Prostate gland (tissue), 2 donors: ENCODE measurements around the gene DHCR7. TPM values are rescaled to one million over a fixed set of nuclear protein-coding genes. Genes with fewer than 3 reads are reported as not detected.

Experiments
- DNase-seq: peaks from one replicate; pipeline ENCODE4 v3.0.0-alpha.2; 2019; ENCODE audit warnings: low spot score
- H3K27ac ChIP-seq, 2 donors: fragments of 200-600 bp; sonication (generic); 2 replicates each; pipeline ENCODE4 v1.5.1; 2017 to 2019
- H3K27me3 ChIP-seq: fragments of 200-600 bp; sonication (generic); replicated peaks from 2 replicates; pipeline ENCODE4 v1.5.1; 2019; ENCODE audit not compliant: insufficient read depth
- H3K36me3 ChIP-seq, 2 donors: fragments of 200-600 bp; sonication (generic); 1 replicate in 1 of 2; 2 replicates in 1 of 2; pipeline versions ENCODE4 v1.5.1 to v1.8.1; 2017 to 2019
- H3K4me1 ChIP-seq: fragments of 200-600 bp; sonication (generic); replicated peaks from 2 replicates; pipeline ENCODE4 v1.5.1; 2019
- H3K4me3 ChIP-seq, 2 donors: fragments of 200-600 bp; sonication (generic); 2 replicates each; pipeline ENCODE4 v1.5.1; 2017 to 2019
- H3K9me3 ChIP-seq: fragments of 200-600 bp; sonication (generic); 2 replicates; pipeline ENCODE4 v1.5.1; 2017
- CTCF ChIP-seq, 4 experiments: fragments of 200-600 bp in 2 of 4; fragments of 450-650 bp in 2 of 4; sonication (generic) in 2 of 4; IDR thresholded peaks; 1 replicate in 3 of 4; 2 replicates in 1 of 4; pipeline ENCODE4 v1.5.1; 2016 to 2019; ENCODE audit warnings: antibody characterized with exemption in 4 of 4, mild to moderate bottlenecking in 2 of 4, moderate library complexity in 2 of 4
- POLR2A ChIP-seq: fragments of 450-650 bp; IDR thresholded peaks from one replicate; pipeline ENCODE4 v1.6.1; 2016; ENCODE audit warnings: antibody characterized with exemption, mild to moderate bottlenecking
- POLR2AphosphoS5 ChIP-seq: sonication (generic); formaldehyde crosslinking; IDR thresholded peaks from one replicate; pipeline ENCODE4 v1.6.1; 2017; ENCODE audit warnings: antibody characterized with exemption
- WGBS: methylation state at CpG from one replicate; pipeline ENCODE4 v1.1.5; 2018; 5-methylcytosine and 5-hydroxymethylcytosine counted together
- intact Hi-C: fragments of 100-400 bp; cut with DNase I; formaldehyde crosslinking; loops from one replicate; pipeline ENCODE4 v1.14.2; 2022
- total RNA-seq, 2 donors: library from RNA; depleted of rRNA; stranded (reverse); fragments of >200 nt; gene quantifications; one replicate each; pipeline ENCODE4 v1.1.0, GENCODE V29; 2016

DHCR7 gene
- total RNA-seq, 2 donors from 2014 or later = 29.5 to 93.9 TPM

- WGBS = 100% methylated on average over 14 of the region's 14 CpGs
- Histone ChIP-seq H3K27me3 (no peaks in the 10 kb centered on the region), H3K27ac (no peak overlapping the region), H3K4me1 (no peaks in the 10 kb centered on the region), H3K9me3 (no peaks in the 10 kb centered on the region), H3K36me3 (peaks cover 0 to 13% of the 10 kb centered on the region in 2 donors), H3K4me3 (no peak overlapping the region)
- no peak for DNase-seq
- intact Hi-C loops = no loop called here
- TF ChIP-seq CTCF (IDR thresholded peaks at IDR 0.05) = no peak
- no peak for TF ChIP-seq POLR2AphosphoS5
- TF ChIP-seq POLR2A = no peak
Measured at GRCh38 chr11:71473793-71474080, 25.5 kb upstream of the DHCR7 start.

- WGBS = 95% methylated on average over 28 of the region's 33 CpGs
- Histone ChIP-seq H3K4me1 (no peaks in the 10 kb centered on the region), H3K9me3 (no peaks in the 10 kb centered on the region), H3K36me3 (peaks cover 0 to 13% of the 10 kb centered on the region in 2 donors), H3K27ac (no peak overlapping the region), H3K27me3 (no peaks in the 10 kb centered on the region), H3K4me3 (no peak overlapping the region)
- DNase-seq = no peak
- no peak for TF ChIP-seq POLR2AphosphoS5
- no peak for TF ChIP-seq CTCF (IDR thresholded peaks at IDR 0.05)
- no peak for TF ChIP-seq POLR2A
- intact Hi-C loops = no loop called here
Measured at GRCh38 chr11:71472941-71473792, 25.0 kb upstream of the DHCR7 start.

- Histone ChIP-seq H3K27me3 (no peaks in the 10 kb centered on the region), H3K4me3 (no peak overlapping the region), H3K9me3 (no peaks in the 10 kb centered on the region), H3K27ac (no peak overlapping the region), H3K36me3 (peaks cover 0 to 13% of the 10 kb centered on the region in 2 donors), H3K4me1 (no peaks in the 10 kb centered on the region)
- TF ChIP-seq POLR2AphosphoS5 (no peak), POLR2A (no peak), CTCF (IDR thresholded peaks at IDR 0.05) (no peak)
- DNase-seq = no peak
- WGBS = 86% methylated on average over 10 of the region's 10 CpGs
- intact Hi-C loops = no loop called here
Measured at GRCh38 chr11:71472357-71472885, 24.2 kb upstream of the DHCR7 start.

- 52% methylated on average over 6 of the region's 6 CpGs for WGBS
- no peaks in the 10 kb centered on the region for H3K27me3 ChIP-seq
- DNase-seq = no peak
- intact Hi-C loops = no loop called here
- H3K36me3 ChIP-seq = peaks cover 0 to 13% of the 10 kb centered on the region in 2 donors
- no peaks in the 10 kb centered on the region for H3K4me1 ChIP-seq
- TF ChIP-seq POLR2AphosphoS5 (no peak), CTCF (IDR thresholded peaks at IDR 0.05) (no peak), POLR2A (no peak)
- H3K9me3 ChIP-seq = no peaks in the 10 kb centered on the region
- no peak overlapping the region for H3K27ac ChIP-seq
- H3K4me3 ChIP-seq = no peak overlapping the region
Measured at GRCh38 chr11:71470946-71471345, 22.8 kb upstream of the DHCR7 start.

GRCh38 chr11:71467164-71467563 is 19.0 kb upstream of the DHCR7 start:
- no peaks in the 10 kb centered on the region for H3K9me3 ChIP-seq
- TF ChIP-seq POLR2A (no peak), CTCF (IDR thresholded peaks at IDR 0.05) (no peak), POLR2AphosphoS5 (no peak)
- no peak for DNase-seq
- intact Hi-C loops = no loop called here
- no peaks in the 10 kb centered on the region for H3K4me1 ChIP-seq
- no peak overlapping the region for H3K4me3 ChIP-seq
- 95% methylated on average over 6 of the region's 6 CpGs for WGBS
- H3K36me3 ChIP-seq = no peaks in the 10 kb centered on the region
- no peaks in the 10 kb centered on the region for H3K27me3 ChIP-seq
- H3K27ac ChIP-seq = no peak overlapping the region
